Gastroesophageal sphincter (tissue), 3 donors: Measurements from ENCODE around the gene RPS6KL1.

Experiments used
- EP300 ChIP-seq: sonication (generic); formaldehyde crosslinking; IDR thresholded peaks from one replicate; pipeline ENCODE4 v1.6.1; 2017; ENCODE audit warnings: antibody characterized with exemption, mild to moderate bottlenecking
- POLR2A ChIP-seq, 2 donors: fragments of 450-650 bp; IDR thresholded peaks; one replicate each; pipeline ENCODE4 v1.6.1; 2017; ENCODE audit warnings: antibody characterized with exemption in 2 of 2, mild to moderate bottlenecking in 2 of 2, moderate library complexity in 1 of 2
- POLR2AphosphoS5 ChIP-seq: sonication (generic); formaldehyde crosslinking; IDR thresholded peaks from one replicate; pipeline ENCODE4 v1.6.1; 2017; ENCODE audit warnings: antibody characterized with exemption
- TF ChIP-seq, protein P1 (sequence below), 4 experiments: fragments of 200-600 bp in 2 of 4; fragments of 450-650 bp in 2 of 4; sonication (generic) in 1 of 4; IDR thresholded peaks; one replicate each; pipeline ENCODE4 v1.5.1; 2017 to 2019; ENCODE audit warnings: antibody characterized with exemption in 4 of 4, mild to moderate bottlenecking in 2 of 4, moderate library complexity in 2 of 4

DNA sequence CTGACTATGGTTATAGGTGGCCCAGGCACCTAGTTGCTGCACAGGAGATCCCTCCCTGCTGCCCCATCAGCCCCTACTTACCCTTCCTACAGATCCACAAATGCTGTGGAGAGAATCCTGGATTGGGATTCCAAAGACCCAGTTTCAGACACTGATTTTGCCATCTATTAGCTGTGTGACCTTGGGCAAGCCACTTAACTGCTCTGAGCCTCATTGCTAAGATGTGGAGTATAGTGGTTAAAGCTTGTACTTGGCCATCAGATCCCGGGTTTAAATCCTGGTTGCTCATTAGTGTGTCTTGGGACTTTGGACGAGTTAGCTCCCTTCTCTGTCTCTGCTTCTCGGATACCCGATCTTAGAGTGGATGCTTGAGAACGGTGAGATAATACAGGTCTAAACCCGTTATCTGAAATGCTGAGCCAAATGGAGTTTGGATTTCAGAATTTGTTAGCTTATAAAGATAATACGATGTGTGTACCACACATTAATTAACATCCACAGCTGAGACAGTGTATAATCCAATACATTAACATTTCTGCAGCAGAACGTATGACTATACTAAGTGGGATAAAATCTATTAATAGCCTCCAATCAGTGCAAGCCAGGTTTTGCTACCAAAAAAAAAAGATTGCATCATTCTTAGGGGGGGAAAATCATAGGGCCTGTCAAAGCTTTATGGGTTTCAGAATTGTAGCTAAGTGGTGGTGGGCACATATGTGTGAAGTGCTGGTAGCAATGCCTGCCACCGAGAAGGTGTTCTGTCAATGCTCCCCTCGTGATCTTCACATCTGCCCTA is 63.1 kb downstream of the RPS6KL1 start:
- TF ChIP-seq, protein P1, sequence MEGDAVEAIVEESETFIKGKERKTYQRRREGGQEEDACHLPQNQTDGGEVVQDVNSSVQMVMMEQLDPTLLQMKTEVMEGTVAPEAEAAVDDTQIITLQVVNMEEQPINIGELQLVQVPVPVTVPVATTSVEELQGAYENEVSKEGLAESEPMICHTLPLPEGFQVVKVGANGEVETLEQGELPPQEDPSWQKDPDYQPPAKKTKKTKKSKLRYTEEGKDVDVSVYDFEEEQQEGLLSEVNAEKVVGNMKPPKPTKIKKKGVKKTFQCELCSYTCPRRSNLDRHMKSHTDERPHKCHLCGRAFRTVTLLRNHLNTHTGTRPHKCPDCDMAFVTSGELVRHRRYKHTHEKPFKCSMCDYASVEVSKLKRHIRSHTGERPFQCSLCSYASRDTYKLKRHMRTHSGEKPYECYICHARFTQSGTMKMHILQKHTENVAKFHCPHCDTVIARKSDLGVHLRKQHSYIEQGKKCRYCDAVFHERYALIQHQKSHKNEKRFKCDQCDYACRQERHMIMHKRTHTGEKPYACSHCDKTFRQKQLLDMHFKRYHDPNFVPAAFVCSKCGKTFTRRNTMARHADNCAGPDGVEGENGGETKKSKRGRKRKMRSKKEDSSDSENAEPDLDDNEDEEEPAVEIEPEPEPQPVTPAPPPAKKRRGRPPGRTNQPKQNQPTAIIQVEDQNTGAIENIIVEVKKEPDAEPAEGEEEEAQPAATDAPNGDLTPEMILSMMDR (IDR thresholded peaks at IDR 0.05): no peak
- TF ChIP-seq EP300: no peak
- no peak for TF ChIP-seq POLR2A (IDR thresholded peaks at IDR 0.05)
- TF ChIP-seq POLR2AphosphoS5: no peak
